Measurements from ENCODE around the gene CSTB.

The CSTB gene

DNA sequence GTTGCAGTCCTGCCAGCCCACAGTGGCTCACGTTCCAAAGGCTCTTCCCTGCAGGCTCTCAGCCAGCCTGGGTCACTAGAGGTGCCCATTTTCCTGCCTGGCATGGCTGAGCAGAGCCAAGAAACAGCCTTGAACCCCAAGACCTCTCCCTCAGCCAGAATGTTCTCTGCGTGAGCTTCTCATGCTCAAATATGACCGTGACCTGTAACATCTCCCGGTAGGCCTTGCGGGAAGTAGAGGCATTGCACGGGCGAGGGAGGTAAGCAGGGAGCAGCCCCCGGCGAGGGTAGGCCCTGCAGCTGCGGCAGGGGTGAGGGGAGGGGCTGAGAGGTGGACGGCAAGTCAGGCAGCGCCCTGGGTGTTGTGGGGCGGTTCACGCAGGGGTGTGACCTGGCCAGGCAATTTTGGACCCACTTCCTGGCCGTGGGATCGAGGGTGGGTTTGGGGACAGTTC lies 33.3 kb upstream of the CSTB start:
- no peak for DNase-seq (ENCODE audit: extremely low read depth, low read depth)
- TF ChIP-seq, protein P1, sequence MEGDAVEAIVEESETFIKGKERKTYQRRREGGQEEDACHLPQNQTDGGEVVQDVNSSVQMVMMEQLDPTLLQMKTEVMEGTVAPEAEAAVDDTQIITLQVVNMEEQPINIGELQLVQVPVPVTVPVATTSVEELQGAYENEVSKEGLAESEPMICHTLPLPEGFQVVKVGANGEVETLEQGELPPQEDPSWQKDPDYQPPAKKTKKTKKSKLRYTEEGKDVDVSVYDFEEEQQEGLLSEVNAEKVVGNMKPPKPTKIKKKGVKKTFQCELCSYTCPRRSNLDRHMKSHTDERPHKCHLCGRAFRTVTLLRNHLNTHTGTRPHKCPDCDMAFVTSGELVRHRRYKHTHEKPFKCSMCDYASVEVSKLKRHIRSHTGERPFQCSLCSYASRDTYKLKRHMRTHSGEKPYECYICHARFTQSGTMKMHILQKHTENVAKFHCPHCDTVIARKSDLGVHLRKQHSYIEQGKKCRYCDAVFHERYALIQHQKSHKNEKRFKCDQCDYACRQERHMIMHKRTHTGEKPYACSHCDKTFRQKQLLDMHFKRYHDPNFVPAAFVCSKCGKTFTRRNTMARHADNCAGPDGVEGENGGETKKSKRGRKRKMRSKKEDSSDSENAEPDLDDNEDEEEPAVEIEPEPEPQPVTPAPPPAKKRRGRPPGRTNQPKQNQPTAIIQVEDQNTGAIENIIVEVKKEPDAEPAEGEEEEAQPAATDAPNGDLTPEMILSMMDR (IDR thresholded peaks at IDR 0.05; ENCODE audit: low read depth, low read length) = no peak

DNA sequence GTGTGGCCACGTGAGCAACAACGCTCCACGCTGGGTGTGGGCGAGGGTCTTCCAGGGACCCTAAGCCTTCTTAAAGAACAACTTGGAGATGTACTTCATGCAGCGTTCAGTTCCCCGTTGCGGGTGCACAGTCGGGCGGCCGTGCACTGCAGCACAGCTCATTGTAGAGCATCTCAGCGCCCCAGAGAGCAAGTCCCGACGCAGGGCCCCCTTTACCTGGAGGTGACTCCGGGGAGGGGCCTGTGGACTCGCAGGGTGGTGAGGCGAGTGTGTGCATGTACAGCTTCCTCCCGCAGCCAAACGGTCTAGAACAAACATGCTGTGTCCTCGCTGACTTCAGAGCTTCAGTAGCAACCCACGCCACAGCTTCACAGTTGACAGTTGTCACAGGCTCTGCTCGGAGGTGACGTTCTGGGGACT lies 32.7 kb upstream of the CSTB start:
- TF ChIP-seq, protein P1 (IDR thresholded peaks at IDR 0.05; ENCODE audit: low read depth, low read length) = no peak
- DNase-seq (ENCODE audit: extremely low read depth, low read depth) = no peak

DNA sequence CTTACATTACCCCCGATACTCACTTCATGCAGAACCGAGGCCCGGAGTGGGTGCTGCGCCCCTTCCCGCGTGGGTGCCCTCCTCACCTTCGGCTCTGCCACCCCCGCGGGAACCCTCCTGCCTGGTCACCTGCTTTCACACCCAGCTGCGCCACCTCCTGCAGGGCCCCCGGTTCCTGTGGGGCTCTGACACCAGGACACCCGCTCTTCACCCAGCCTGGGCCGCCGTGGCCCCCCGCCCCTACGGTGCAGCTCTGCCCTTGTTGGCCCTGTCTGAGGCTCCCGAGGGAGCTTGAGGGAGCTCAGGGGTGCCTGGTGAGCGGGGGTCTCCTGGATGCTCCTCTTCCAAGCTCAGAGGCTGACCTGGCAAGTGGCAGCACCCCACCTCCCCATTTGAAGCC lies 32.3 kb upstream of the CSTB start:
- TF ChIP-seq, protein P1 (IDR thresholded peaks at IDR 0.05; ENCODE audit: low read depth, low read length) = no peak
- no peak for DNase-seq (ENCODE audit: extremely low read depth, low read depth)

DNA sequence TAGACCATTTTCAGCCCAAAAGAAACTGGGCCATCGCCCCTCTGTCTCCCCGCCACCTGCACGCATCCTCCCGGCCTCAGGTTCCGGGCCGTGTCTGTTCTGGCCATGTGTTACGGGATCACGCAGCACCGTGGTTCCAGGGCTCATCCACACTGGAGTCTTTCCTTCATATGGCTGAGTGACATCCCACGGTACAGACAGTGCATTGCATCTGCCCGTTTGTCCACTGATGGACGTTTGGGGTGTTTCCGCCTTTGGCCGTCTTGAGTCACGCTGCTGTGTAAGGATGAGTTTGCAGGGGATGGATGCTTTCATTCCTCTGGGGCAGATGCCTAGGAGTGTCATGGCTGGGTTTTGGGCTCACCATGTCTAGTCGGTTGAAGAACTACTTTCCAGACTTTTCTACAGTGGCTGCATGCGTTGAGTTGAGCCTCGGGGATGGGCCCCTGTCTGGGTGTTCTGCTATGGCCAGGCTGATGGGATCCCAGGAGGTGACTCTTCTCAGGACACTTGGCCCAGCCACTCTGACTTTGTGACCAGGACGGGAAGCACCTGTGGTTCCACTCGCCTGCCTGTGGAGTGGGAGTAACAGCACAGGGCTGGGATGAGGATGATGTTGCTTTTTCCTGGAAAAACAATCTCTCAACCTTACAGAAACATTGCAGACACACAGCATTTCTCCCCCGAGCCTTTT lies 30.1 kb upstream of the CSTB start:
- no peak for DNase-seq (ENCODE audit: extremely low read depth, low read depth)
- TF ChIP-seq, protein P1 (IDR thresholded peaks at IDR 0.05; ENCODE audit: low read depth, low read length) = no peak

DNA sequence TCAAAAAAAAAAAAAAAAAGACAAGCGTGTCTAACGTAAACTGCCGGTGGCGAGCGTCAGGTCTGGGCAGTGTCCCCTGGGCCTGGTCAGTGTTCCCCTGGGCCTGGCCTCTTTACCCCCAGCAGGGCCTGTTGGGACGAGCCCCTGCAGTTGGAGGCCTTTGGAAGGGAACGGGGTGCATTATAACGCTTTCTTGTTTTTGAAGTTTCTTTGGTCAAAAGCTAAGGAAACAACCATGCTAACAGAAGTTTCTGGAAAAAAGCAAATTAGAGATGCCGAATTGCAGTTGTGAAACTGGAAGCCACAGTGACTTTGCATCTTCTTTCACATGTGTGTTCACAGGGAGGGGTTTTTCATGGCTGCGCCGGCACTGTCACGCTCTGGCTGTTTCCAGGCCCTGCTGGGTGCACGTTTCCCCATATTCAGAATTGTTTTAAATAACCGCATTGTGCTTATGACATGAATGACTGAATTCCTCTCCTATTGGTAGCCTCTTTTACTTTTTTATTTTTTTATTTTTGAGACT lies 29.2 kb upstream of the CSTB start:
- TF ChIP-seq, protein P1 (IDR thresholded peaks at IDR 0.05; ENCODE audit: low read depth, low read length) = no peak
- DNase-seq (ENCODE audit: extremely low read depth, low read depth) = no peak

DNA sequence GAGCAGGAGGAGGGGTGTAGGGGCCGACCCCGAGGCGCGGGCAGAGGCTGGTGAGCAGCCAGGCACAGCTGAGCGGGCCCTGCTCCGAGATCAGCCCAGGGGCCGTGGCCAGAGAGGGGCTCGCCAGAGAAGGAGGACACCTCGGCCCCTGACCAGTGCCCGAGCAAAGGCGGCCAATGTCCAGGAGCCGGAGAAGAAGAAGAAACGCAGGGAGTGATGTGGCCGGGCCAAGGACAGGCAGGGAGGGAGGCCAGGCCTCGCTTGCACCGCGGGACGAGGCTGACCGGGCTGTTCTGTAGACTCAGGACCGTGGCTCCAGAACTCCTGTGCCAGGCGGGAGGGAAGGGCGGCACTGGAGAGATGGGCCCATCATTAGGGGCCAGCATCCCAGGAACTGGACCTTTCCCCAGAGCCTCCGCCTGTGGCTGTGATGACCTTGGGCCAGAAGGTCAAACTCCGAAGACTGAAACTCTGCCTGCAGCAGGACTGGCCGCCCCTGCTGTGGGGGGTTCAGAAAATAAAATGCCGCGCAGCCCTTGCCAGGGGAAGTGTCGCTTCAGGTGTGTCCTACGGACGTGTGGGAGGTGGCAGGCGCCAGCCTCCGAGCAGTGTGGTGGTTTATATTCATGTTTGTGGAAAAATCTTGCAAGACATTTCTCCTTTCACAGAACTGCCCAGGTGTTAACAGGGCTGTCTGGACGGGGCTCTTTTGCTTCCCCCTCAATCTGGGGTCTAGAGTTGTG lies 27.6 kb upstream of the CSTB start:
- DNase-seq (ENCODE audit: extremely low read depth, low read depth) = no peak
- TF ChIP-seq, protein P1 (IDR thresholded peaks at IDR 0.05; ENCODE audit: low read depth, low read length) = no peak

DNA sequence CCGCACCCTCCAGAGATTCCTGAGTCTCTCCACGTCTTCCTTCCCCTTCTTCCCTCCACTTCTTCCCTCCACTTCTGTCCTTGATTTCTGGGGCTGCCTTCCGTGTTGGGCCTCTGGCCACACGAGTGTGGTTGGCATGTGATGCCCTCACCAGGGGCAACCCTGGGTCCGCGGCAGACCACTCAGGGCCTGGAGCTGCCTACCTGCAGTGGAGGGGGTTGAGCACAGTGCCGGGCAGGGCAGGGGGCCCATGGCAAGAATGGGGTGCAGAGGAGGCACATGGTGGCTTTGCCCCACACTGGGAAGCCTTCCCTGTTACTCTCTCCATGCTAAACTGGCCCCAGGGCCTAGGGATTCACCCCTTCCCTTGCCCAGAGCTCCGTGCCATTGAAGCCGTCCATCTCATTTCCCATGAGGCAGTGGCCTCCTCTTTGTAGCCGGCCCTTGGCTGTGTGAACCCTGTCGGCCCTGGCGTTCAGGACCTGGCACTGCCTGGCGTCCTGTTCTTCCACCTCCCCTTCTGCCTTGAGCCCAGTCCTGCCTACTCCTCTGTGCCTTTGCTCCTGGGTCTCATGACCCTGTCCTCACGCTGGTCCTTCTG lies 26.7 kb upstream of the CSTB start:
- TF ChIP-seq, protein P1 (IDR thresholded peaks at IDR 0.05; ENCODE audit: low read depth, low read length) = no peak
- no peak for DNase-seq (ENCODE audit: extremely low read depth, low read depth)
